MM.1S (cell line): ENCODE measurements around the gene COQ7.

ENCODE experiments used
- DNase-seq: peaks from one replicate; pipeline ENCODE4 v3.0.0-alpha.2; 2015
- H2AFZ ChIP-seq: fragments of 300-600 bp; sonication (generic); 2 replicates; pipeline ENCODE4 v1.6.0; 2016; ENCODE audit warnings: antibody characterized with exemption, low read length
- H3F3A ChIP-seq: fragments of 300-600 bp; sonication (generic); 2 replicates; pipeline ENCODE4 v1.6.1; 2016; ENCODE audit warnings: mild to moderate bottlenecking, antibody characterized with exemption, low read length, moderate library complexity, mixed read lengths; ENCODE audit not compliant: insufficient read depth
- H3K27ac ChIP-seq: fragments of 300-600 bp; sonication (generic); 2 replicates; pipeline ENCODE4 v1.5.1; 2016; ENCODE audit warnings: mild to moderate bottlenecking, low read length
- H3K27me3 ChIP-seq: fragments of 300-600 bp; sonication (generic); replicated peaks from 2 replicates; pipeline ENCODE4 v1.6.0; 2016; ENCODE audit warnings: low read length; ENCODE audit not compliant: insufficient read depth
- H3K36me3 ChIP-seq: fragments of 300-600 bp; sonication (generic); replicated peaks from 2 replicates; pipeline ENCODE4 v1.6.1; 2016; ENCODE audit warnings: mild to moderate bottlenecking, low read length, mixed read lengths; ENCODE audit not compliant: insufficient read depth
- H3K4me1 ChIP-seq: fragments of 300-600 bp; sonication (generic); 2 replicates; pipeline ENCODE4 v1.6.1; 2016; ENCODE audit warnings: low read length, mixed read lengths
- H3K4me2 ChIP-seq: fragments of 300-600 bp; sonication (generic); 2 replicates; pipeline ENCODE4 v1.6.0; 2016; ENCODE audit warnings: low read depth, low read length
- H3K4me3 ChIP-seq: fragments of 300-600 bp; sonication (generic); 2 replicates; pipeline ENCODE4 v1.5.1; 2016; ENCODE audit warnings: low read length, mixed read lengths
- H3K79me2 ChIP-seq: fragments of 300-600 bp; sonication (generic); 2 replicates; pipeline ENCODE4 v1.6.1; 2016; ENCODE audit warnings: mixed run types, low read length, mixed read lengths
- H3K9ac ChIP-seq: fragments of 300-600 bp; sonication (generic); 2 replicates; pipeline ENCODE4 v1.6.1; 2016; ENCODE audit warnings: low read length, mixed read lengths
- H3K9me2 ChIP-seq: fragments of 300-600 bp; sonication (generic); replicated peaks from 2 replicates; pipeline ENCODE4 v1.6.1; 2016; ENCODE audit warnings: mild to moderate bottlenecking, low read length, mixed read lengths; ENCODE audit not compliant: insufficient read depth
- H3K9me3 ChIP-seq: fragments of 300-600 bp; sonication (generic); replicated peaks from 2 replicates; pipeline ENCODE4 v1.6.1; 2016; ENCODE audit warnings: mild to moderate bottlenecking, low read length, mixed read lengths; ENCODE audit not compliant: insufficient read depth
- H4K20me1 ChIP-seq: fragments of 300-600 bp; sonication (generic); 2 replicates; pipeline ENCODE4 v1.6.1; 2016; ENCODE audit warnings: mild to moderate bottlenecking, low read length, moderate library complexity, mixed read lengths; ENCODE audit not compliant: insufficient read depth
- EZH2 ChIP-seq: fragments of 300-600 bp; sonication (generic); optimal IDR thresholded peaks from 2 replicates; pipeline ENCODE3; 2017; ENCODE audit warnings: low read depth, mild to moderate bottlenecking, antibody characterized with exemption, low read length, mixed read lengths
- EZH2phosphoT487 ChIP-seq: fragments of 300-600 bp; sonication (generic); IDR thresholded peaks from 2 replicates; pipeline ENCODE4 v1.6.1; 2018; ENCODE audit warnings: antibody characterized with exemption, low read length
- TF ChIP-seq, protein P1 (sequence below): fragments of 300-600 bp; sonication (generic); IDR thresholded peaks from 2 replicates; pipeline ENCODE4 v1.5.1; 2016; ENCODE audit warnings: antibody characterized with exemption, low read length, mixed read lengths

COQ7 gene

DNA sequence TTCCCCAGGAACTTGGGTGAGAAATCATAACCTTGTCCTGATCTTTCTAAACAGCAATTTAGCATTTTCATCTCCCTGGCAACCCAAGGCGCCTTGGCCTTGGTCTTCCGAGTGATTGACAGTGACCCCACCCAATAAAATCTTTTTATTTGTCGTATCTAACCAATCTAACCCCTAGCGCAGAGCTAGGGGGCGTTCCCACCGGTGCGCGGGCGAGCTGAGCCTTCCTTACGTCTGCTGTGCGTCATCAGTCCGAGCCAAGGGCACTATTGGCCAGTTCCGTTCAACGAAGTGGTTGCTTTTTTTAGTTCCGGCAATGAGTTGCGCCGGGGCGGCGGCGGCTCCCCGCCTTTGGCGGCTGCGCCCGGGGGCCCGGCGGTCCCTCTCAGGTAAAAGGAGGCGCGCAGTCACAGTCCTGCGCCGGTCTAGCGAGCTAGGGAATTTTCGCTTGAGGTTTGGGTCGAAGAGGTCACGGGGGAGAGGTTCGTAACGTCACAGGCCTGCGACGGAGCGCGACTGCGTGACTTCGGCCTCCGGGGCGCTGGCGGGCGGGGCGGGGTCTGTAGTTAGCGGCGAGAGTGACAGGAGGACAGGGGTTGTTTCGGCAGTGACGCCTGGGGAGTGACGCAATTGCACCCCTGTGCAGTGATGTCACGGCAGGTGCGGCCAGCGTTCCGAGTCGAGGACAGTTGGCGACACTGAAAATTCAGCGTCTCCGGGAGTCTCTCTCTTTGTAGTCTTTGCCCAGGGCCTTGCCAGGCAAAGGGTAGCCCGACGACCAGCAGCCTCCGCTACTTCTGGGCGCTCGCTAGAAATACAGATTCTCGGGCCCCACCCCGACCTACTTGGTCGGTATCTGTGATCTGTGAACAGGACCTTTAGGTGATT is at the start of gene COQ7:
COQ7 (plus strand) TSS at position 266 of the 888 bp plus-strand sequence; CDS start at position 317, 51 bp downstream.
- Histone ChIP-seq H3K9me3 (no peaks in the 10 kb centered on the region), H3K27ac (peak within 1 kb of the TSS; percentile 97), H3K79me2 (no peaks in the 10 kb centered on the region), H2AFZ (peak within 1 kb of the TSS; percentile 98), H3K36me3 (no peaks in the 10 kb centered on the region), H3K27me3 (no peaks in the 10 kb centered on the region), H3K4me3 (peak within 1 kb of the TSS; percentile 99), H3K4me2 (peak within 1 kb of the TSS; percentile 90), H3F3A (peaks cover 4% of the 10 kb centered on the region; the same call in 1 of the 2 replicates), H3K9ac (peak within 1 kb of the TSS; percentile 96), H4K20me1 (no peaks in the 10 kb centered on the region), H3K9me2 (no peaks in the 10 kb centered on the region), H3K4me1 (no peaks in the 10 kb centered on the region)
- peak; percentile 100 for DNase-seq
- TF ChIP-seq EZH2: no peak
- TF ChIP-seq, protein P1, sequence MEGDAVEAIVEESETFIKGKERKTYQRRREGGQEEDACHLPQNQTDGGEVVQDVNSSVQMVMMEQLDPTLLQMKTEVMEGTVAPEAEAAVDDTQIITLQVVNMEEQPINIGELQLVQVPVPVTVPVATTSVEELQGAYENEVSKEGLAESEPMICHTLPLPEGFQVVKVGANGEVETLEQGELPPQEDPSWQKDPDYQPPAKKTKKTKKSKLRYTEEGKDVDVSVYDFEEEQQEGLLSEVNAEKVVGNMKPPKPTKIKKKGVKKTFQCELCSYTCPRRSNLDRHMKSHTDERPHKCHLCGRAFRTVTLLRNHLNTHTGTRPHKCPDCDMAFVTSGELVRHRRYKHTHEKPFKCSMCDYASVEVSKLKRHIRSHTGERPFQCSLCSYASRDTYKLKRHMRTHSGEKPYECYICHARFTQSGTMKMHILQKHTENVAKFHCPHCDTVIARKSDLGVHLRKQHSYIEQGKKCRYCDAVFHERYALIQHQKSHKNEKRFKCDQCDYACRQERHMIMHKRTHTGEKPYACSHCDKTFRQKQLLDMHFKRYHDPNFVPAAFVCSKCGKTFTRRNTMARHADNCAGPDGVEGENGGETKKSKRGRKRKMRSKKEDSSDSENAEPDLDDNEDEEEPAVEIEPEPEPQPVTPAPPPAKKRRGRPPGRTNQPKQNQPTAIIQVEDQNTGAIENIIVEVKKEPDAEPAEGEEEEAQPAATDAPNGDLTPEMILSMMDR: no peak
- no peak for TF ChIP-seq EZH2phosphoT487

DNA sequence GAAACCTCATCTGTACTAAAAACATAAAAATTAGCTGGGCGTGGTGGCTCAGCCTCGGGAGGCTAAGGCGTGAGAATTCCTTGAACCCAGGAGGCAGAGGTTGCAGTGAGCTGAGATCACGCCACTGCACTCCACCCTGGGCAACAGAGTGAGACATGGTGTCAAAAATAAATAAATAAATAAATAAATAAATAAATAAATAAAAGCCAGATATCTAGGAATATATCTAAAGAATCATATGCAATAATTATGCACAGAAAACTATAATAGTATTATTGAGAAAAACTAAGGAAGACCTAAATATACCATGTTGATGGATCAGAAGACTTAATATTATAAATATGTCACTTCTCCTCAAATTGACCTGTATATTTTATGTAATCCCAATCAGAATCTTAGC is 46.7 kb upstream of the COQ7 start:
- Histone ChIP-seq H4K20me1 (no peaks in the 10 kb centered on the region), H3K27me3 (no peaks in the 10 kb centered on the region), H3K9me2 (no peaks in the 10 kb centered on the region), H3K4me1 (no peaks in the 10 kb centered on the region), H3K36me3 (no peaks in the 10 kb centered on the region), H3K4me2 (no peak overlapping the region), H3K4me3 (no peak overlapping the region), H3K27ac (no peak overlapping the region), H2AFZ (no peak overlapping the region), H3F3A (no peaks in the 10 kb centered on the region), H3K9ac (no peak overlapping the region), H3K79me2 (no peaks in the 10 kb centered on the region), H3K9me3 (no peaks in the 10 kb centered on the region)
- no peak for DNase-seq
- TF ChIP-seq EZH2phosphoT487 (no peak), EZH2 (no peak)
- TF ChIP-seq, protein P1: no peak

DNA sequence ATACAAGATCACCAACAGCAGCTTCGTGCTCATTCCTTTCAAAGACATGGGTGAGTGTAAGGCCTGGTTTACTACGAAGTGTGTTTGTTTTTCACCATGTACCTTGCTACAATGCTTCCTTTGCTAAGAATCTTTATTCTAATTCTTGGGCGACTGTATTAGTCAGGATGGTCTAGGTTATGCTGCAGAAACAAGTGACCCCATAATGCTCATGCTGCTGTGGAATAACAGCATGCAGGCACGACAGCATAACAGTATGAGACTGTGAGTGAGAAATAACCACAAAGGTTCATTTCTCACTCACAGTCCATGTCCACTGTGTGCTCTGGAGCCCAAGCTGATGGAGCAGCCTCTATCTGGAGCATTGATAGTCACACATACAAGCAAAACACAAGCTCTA is 45.7 kb upstream of the COQ7 start:
- Histone ChIP-seq H3K4me2 (no peak overlapping the region), H3K27ac (no peak overlapping the region), H3K9me2 (no peaks in the 10 kb centered on the region), H3K27me3 (no peaks in the 10 kb centered on the region), H3K79me2 (no peaks in the 10 kb centered on the region), H3K36me3 (no peaks in the 10 kb centered on the region), H3K4me3 (no peak overlapping the region), H4K20me1 (no peaks in the 10 kb centered on the region), H3K4me1 (no peaks in the 10 kb centered on the region), H3K9ac (no peak overlapping the region), H2AFZ (no peak overlapping the region), H3K9me3 (no peaks in the 10 kb centered on the region), H3F3A (no peaks in the 10 kb centered on the region)
- TF ChIP-seq EZH2phosphoT487 (no peak), EZH2 (no peak)
- TF ChIP-seq, protein P1: no peak
- no peak for DNase-seq
